ENCODE results near the gene LCT.

- TF ChIP-seq YY1 (IDR thresholded peaks at IDR 0.05; ENCODE audit: insufficient read depth, insufficient read length) (no peak), ZNF274 (IDR thresholded peaks at IDR 0.05; ENCODE audit: low read depth, low read length) (no peak)
Observed at GRCh38 chr2:135826544-135826943, 10.4 kb downstream of the LCT start.
